Upper lobe of right lung (tissue), 1 donor: ENCODE measurements around the gene SCN10A. TPM values are rescaled to one million over a fixed set of nuclear protein-coding genes. Genes with fewer than 3 reads are reported as not detected.

Source experiments
- ATAC-seq: fragments of 200-7000 bp; cut with Tn5 transposase; one replicate; pipeline ENCODE4 v1.9.1; 2020; ENCODE audit warnings: mild to moderate bottlenecking, moderate library complexity
- DNase-seq: peaks from one replicate; pipeline ENCODE4 v3.0.0-alpha.2; 2020
- H3K27ac ChIP-seq: fragments of 200-600 bp; one replicate; pipeline ENCODE4 v1.8.0; 2022
- H3K27me3 ChIP-seq: fragments of 200-600 bp; one replicate; pipeline ENCODE4 v1.8.0; 2022; ENCODE audit warnings: mild to moderate bottlenecking
- H3K36me3 ChIP-seq: fragments of 200-600 bp; one replicate; pipeline ENCODE4 v1.8.0; 2022
- H3K4me1 ChIP-seq: fragments of 200-600 bp; one replicate; pipeline ENCODE4 v1.8.0; 2022
- H3K4me3 ChIP-seq: fragments of 200-600 bp; one replicate; pipeline ENCODE4 v1.8.0; 2022; ENCODE audit warnings: mild to moderate bottlenecking
- H3K9me3 ChIP-seq: fragments of 200-600 bp; one replicate; pipeline ENCODE4 v1.8.0; 2022
- intact Hi-C: fragments of 100-400 bp; cut with DNase I; formaldehyde crosslinking; loops from one replicate; pipeline ENCODE4 v1.11.0; 2022
- total RNA-seq: library from RNA; stranded (reverse); fragmentation: NEBNext Ultra II Directional; extraction: Animal tissue kit (Norgen Biotek cat#: 25700); gene quantifications from one replicate; pipeline ENCODE4 v1.2.1, GENCODE V29; 2021
- TF ChIP-seq, protein P1 (sequence below): fragments of 200-600 bp; IDR thresholded peaks from one replicate; pipeline ENCODE4 v1.8.0; 2022; ENCODE audit warnings: antibody characterized with exemption
- donor health status: DM: no; HTN: yes; CAD: no; lungs with severe emphysema.

The SCN10A gene
- total RNA-seq, 1 donor from 2014 or later: not detected

DNA sequence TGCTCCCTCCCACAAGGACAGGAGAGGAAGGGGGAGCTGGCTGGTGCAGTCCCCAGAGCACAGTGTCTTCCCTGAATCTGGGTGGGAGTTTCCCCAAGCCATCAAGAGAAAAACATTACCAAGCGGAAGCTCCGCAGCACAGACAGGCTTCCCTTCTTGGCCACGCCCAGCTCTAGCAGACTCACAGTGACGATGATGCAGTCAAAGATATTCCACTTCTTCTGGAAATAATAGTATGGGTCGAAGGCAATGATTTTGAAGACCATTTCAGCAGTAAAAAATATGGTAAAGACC, 76.7 kb downstream of the SCN10A start:
- Histone ChIP-seq H3K9me3 (no peaks in the 10 kb centered on the region), H3K4me3 (no peak overlapping the region), H3K36me3 (no peaks in the 10 kb centered on the region), H3K27me3 (no peaks in the 10 kb centered on the region), H3K4me1 (no peaks in the 10 kb centered on the region), H3K27ac (no peak overlapping the region)
- intact Hi-C loops: no loop called here
- DNase-seq (no peak), ATAC-seq (no peak)
- TF ChIP-seq, protein P1, sequence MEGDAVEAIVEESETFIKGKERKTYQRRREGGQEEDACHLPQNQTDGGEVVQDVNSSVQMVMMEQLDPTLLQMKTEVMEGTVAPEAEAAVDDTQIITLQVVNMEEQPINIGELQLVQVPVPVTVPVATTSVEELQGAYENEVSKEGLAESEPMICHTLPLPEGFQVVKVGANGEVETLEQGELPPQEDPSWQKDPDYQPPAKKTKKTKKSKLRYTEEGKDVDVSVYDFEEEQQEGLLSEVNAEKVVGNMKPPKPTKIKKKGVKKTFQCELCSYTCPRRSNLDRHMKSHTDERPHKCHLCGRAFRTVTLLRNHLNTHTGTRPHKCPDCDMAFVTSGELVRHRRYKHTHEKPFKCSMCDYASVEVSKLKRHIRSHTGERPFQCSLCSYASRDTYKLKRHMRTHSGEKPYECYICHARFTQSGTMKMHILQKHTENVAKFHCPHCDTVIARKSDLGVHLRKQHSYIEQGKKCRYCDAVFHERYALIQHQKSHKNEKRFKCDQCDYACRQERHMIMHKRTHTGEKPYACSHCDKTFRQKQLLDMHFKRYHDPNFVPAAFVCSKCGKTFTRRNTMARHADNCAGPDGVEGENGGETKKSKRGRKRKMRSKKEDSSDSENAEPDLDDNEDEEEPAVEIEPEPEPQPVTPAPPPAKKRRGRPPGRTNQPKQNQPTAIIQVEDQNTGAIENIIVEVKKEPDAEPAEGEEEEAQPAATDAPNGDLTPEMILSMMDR: no peak

DNA sequence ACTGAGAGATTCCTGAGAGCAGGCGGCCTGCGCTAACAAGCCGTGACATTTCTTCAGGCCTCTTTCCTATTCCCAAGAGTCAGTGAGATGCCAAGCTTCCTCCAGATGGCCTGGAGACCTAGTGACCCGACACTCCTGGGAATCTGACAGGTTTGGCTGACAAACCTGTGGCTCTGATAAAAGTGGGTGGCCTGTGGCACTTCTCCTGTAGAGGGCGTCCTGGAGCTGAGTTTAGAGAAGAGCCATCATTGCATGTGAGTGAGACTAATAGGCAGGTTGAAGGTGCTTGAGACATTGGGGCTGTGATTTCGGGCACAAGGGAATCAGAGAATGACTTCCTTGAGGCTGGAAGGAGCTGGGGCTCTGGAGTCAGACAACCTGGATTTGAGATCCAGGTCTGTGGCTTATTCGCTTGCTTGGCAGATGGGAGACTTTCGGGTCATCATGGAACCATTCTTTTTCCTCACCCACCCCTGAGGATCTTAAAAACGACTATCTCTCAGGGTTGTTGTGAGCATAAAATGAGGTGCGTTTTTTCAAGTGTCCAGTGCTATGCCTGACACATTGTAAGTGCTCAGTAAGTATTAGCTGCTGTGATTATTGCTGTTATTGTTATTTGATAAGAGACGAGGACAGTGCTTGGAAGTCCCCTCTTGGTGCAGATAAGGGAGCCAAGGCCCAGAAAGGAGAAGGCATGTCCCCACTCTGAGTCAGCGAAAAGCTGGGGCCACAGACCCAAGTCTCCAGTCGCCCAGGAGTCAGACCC, 77.2 kb downstream of the SCN10A start:
- H3K36me3 ChIP-seq: no peaks in the 10 kb centered on the region
- no peak overlapping the region for H3K4me3 ChIP-seq
- no peak for DNase-seq
- no peaks in the 10 kb centered on the region for H3K27me3 ChIP-seq
- H3K4me1 ChIP-seq: no peaks in the 10 kb centered on the region
- H3K27ac ChIP-seq: no peak overlapping the region
- TF ChIP-seq, protein P1: peak; percentile 26
- H3K9me3 ChIP-seq: no peaks in the 10 kb centered on the region
- peak; percentile 54 for ATAC-seq
- intact Hi-C loops: no loop called here

DNA sequence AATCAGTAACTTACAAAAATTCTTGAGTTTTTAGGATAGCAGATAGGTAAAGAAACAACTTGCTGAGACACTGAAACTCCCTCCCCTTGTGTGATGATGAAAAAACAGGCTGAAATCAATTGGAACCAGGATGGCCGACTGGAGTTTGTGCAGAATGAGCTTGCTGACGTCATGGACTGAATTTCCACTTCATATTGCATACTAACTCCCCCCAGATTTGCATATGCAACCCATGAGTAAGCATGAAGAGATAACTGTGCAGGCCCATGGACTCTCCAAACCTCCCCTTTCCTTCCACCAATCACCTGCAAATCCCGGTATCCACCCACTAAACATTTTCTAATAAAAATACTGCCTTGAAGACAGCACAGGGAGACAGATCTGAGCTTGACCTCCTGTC, 84.5 kb downstream of the SCN10A start:
- intact Hi-C loops: no loop called here
- ATAC-seq (no peak), DNase-seq (no peak)
- Histone ChIP-seq H3K4me1 (no peaks in the 10 kb centered on the region), H3K36me3 (no peaks in the 10 kb centered on the region), H3K9me3 (no peaks in the 10 kb centered on the region), H3K27me3 (no peaks in the 10 kb centered on the region), H3K4me3 (no peak overlapping the region), H3K27ac (no peak overlapping the region)
- TF ChIP-seq, protein P1: no peak

DNA sequence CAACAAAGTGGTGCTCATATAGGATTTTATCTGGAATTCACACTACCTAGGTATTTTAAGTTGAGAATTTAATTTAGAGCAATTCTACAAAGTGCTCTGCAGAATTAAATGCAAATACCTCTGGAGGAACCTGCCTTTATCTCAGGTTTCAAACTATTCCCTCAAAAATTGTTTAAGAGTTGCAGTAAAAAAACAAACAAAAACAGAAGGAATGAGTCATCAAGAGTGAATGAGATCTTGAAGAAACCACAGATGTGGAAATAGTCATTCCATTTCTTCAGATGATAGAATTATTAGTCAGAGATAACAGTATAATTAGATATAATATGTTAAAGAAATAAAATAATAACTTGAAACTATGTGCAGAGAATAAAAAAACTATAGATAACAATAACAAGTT, 85.7 kb downstream of the SCN10A start:
- Histone ChIP-seq H3K4me3 (no peak overlapping the region), H3K27ac (no peak overlapping the region), H3K9me3 (no peaks in the 10 kb centered on the region), H3K4me1 (no peaks in the 10 kb centered on the region), H3K36me3 (no peaks in the 10 kb centered on the region), H3K27me3 (no peaks in the 10 kb centered on the region)
- TF ChIP-seq, protein P1: no peak
- no peak for ATAC-seq
- intact Hi-C loops: no loop called here
- no peak for DNase-seq

DNA sequence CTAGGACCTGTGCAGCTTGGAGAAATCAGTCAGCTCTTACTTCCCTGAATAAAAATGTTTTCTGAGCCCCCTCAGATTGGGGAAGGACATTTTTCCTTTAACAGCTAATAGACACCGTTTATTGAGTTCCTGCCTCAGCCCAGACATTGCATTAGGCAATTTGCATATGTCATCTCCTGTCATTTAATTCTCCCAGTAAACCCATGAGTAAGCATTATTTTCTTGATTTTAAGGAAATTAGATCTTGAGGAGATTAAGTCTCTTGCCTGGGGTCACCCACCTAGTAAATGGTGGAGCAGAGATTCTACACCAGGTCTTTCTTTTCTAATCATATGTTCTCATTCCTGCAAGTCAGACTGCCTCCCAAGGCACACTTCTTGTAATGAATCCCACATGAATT, 88.0 kb downstream of the SCN10A start:
- TF ChIP-seq, protein P1: no peak
- intact Hi-C loops: no loop called here
- ATAC-seq: no peak

DNA sequence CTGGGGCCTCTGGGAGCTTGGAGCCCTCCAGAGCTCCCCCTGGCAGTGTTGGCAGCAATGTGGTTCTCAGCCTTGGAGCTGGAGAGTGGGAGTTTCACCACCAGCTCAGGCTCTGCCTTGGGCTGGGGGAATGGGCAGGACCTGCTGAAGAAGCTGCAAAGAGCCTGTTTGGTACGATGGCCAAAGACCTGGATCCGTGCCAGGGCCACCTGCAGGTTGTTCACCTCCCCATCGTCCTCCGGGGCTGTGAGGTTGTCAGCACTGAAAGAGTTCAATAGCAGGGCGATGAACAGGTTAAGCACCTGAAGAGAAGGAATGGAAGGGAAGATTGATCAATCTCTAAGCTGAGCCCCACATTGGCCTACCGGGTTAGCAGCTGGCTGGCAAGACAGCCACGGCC, 89.3 kb downstream of the SCN10A start:
- DNase-seq: no peak
- no peak for ATAC-seq
- H3K36me3 ChIP-seq: no peaks in the 10 kb centered on the region
- H3K27ac ChIP-seq: no peak overlapping the region
- no peak overlapping the region for H3K4me3 ChIP-seq
- intact Hi-C loops: no loop called here
- no peaks in the 10 kb centered on the region for H3K4me1 ChIP-seq
- no peaks in the 10 kb centered on the region for H3K9me3 ChIP-seq
- no peaks in the 10 kb centered on the region for H3K27me3 ChIP-seq
- TF ChIP-seq, protein P1: no peak

More for the DNA sequence above, 88.0 kb downstream of the SCN10A start:
- no peak for DNase-seq
- no peak overlapping the region for H3K27ac ChIP-seq
- H3K27me3 ChIP-seq: no peaks in the 10 kb centered on the region
- no peaks in the 10 kb centered on the region for H3K9me3 ChIP-seq
- H3K4me1 ChIP-seq: no peaks in the 10 kb centered on the region
- H3K4me3 ChIP-seq: no peak overlapping the region
- H3K36me3 ChIP-seq: no peaks in the 10 kb centered on the region
